T-helper 1 cell treated with Interleukin-12 subunit alpha and Interleukin-12 subunit beta and Interleukin-4 antibody, amounts not matched to agents 30 μg/mL and 1 μg/mL, for 36 hours (primary cell): ENCODE results near the gene MAFG.
"Not testable (repeated sequence)": the region's sequence is repeated elsewhere in the genome, so short reads cannot be mapped to it uniquely, and the experiment has no call there.

Experiments used
- H3K27ac Mint-ChIP-seq: one replicate; pipeline ENCODE4 v1.8.0; 2021; ENCODE audit warnings: mild to moderate bottlenecking, mixed read lengths
- H3K27me3 Mint-ChIP-seq: one replicate; pipeline ENCODE4 v1.8.0; 2021; ENCODE audit warnings: low read depth, mixed read lengths
- H3K36me3 Mint-ChIP-seq: one replicate; pipeline ENCODE4 v1.8.0; 2021; ENCODE audit warnings: low read depth, mixed read lengths
- H3K4me1 Mint-ChIP-seq: one replicate; pipeline ENCODE4 v1.8.0; 2021; ENCODE audit warnings: low read depth, mixed read lengths
- H3K4me3 Mint-ChIP-seq: one replicate; pipeline ENCODE4 v1.8.0; 2021; ENCODE audit warnings: mild to moderate bottlenecking, moderate library complexity, mixed read lengths
- H3K9me3 Mint-ChIP-seq: one replicate; pipeline ENCODE4 v1.8.0; 2021; ENCODE audit warnings: mixed read lengths

MAFG gene

DNA sequence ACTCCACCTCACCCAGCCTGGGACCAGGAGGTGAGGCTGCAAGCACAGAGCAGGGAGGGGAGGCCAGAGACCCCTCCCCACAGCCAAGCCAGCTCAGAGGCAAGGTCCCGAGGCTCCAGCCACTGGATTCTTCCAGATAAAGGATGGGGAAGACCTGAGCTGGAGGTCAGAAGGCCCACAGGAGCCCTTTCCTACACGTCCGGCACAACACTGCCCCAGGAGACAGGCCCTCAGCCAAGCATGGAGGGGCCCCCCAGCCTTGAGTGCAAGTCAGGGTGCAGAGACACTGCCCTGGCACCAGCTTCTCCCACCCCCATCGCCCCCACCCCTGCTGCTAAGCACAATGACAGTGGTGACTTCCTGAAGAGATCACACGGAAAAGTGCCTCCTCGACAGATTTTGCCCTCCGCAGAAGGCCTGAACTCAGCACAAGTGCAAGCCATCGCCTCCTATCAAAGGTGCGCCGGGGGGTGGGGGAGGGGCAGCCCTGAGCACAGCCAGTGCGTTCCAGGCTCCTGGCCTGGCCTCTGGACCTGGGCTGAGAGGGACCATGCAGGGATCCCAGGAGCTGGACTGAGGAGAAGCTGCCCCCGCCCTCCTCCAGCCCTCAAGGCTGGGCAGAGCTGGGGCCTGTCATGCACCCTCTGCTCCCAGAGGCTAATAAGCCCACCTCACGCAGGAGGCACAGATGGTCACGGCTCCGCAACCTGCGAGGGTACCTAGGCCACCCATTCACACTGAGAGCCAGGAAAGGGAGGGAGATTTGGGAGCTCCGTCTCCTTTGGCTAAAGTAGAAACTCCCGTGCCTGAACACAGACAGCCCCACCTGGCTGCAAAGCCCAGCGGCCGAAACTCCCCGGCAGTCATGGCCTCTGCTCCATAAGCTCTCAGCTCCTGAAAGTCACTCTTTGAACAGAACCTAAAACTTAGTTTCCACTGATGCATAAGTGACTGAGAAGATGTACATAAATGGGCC lies 2.7 kb downstream of the MAFG start:
- Mint-ChIP-seq H3K9me3 (no peaks in the 10 kb centered on the region), H3K36me3 (no peaks in the 10 kb centered on the region), H3K27me3 (no peaks in the 10 kb centered on the region), H3K4me3 (peak overlapping the region; percentile 67), H3K27ac (peak overlapping the region; percentile 9), H3K4me1 (peaks cover 20% of the 10 kb centered on the region)

GRCh38 chr17:81923302-81924260 lies 4.0 kb downstream of the MAFG start:
- Mint-ChIP-seq H3K36me3 (no peaks in the 10 kb centered on the region), H3K27ac (peak overlapping the region; percentile 62), H3K4me3 (no peak overlapping the region), H3K27me3 (no peaks in the 10 kb centered on the region), H3K4me1 (peaks cover 20% of the 10 kb centered on the region), H3K9me3 (no peaks in the 10 kb centered on the region)

- Mint-ChIP-seq H3K9me3 (no peaks in the 10 kb centered on the region), H3K36me3 (no peaks in the 10 kb centered on the region), H3K27me3 (no peaks in the 10 kb centered on the region), H3K27ac (no peak overlapping the region), H3K4me1 (peaks cover 22% of the 10 kb centered on the region), H3K4me3 (no peak overlapping the region)
Measured at GRCh38 chr17:81922566-81923301, 4.8 kb downstream of the MAFG start.

- no peaks in the 10 kb centered on the region for H3K9me3 Mint-ChIP-seq
- H3K4me3 Mint-ChIP-seq, result no peak overlapping the region
- no peak overlapping the region for H3K27ac Mint-ChIP-seq
- peaks cover 25% of the 10 kb centered on the region for H3K4me1 Mint-ChIP-seq
- H3K36me3 Mint-ChIP-seq, result peaks cover 3% of the 10 kb centered on the region
- H3K27me3 Mint-ChIP-seq, result no peaks in the 10 kb centered on the region
Measured at GRCh38 chr17:81921996-81922565, 5.5 kb downstream of the MAFG start.

DNA sequence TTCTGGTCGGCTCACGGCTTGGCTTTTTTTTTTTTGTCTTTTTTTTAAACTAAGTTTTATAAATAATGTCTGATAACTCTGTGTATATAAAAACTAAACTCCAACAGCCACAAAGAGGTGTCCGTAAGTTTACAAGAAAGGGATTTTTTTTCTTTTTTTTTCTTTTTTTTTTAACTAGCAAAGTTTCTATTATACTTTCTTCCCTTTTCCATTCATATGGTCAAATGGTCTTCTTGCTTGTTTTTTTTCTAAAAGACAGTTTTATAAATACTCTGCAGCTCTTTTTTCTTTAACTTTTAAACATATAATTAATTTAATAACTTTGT lies 6.0 kb downstream of the MAFG start:
- no peak overlapping the region for H3K4me3 Mint-ChIP-seq
- peaks cover 7% of the 10 kb centered on the region for H3K36me3 Mint-ChIP-seq
- peaks cover 29% of the 10 kb centered on the region for H3K4me1 Mint-ChIP-seq
- H3K27me3 Mint-ChIP-seq, result no peaks in the 10 kb centered on the region
- H3K27ac Mint-ChIP-seq, result no peak overlapping the region
- no peaks in the 10 kb centered on the region for H3K9me3 Mint-ChIP-seq

DNA sequence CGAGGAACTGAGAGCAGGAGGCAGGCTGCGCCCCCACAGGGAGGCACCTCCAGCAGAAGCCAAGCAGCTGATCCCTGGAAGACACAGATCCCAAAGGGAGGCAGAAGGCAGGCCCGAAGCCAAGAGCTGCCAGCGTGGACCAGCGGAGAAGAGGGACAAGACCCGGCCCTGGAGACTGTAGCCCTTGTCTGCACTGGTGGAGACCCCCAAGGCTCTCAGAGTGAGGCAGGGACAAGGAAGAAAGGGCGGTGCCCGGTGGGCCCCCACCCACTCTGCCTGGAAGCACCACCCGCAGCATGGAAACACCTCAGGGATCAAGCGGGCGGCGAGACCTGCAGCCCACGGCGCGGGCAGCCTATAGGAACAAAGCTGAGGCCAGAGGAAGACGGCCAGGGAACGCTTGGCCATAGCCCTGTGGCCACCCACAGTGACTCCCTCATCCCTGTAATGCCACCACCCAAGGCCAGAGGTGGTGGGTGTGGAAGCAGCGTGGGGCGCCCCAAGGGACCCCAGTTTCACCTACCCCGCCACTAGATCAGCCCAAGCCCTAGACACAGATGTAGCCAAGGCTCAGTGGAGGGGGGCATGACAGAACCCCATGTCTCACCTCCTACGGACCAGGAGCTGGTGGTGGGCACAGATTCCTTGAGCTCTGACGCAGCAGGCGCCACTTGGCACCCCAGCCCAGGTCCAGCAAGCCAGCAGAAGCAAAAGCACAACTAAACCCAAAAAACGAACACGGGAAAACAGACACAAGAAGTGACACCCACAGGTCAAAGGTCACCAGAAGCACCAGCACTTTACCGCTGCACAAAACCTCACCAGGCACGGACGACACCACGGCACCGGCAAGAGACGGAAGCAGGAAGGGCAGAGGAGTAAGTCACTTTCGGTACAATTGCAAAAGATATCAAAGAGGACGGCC lies 6.7 kb downstream of the MAFG start:
- peak overlapping the region; percentile 16 for H3K27ac Mint-ChIP-seq

DNA sequence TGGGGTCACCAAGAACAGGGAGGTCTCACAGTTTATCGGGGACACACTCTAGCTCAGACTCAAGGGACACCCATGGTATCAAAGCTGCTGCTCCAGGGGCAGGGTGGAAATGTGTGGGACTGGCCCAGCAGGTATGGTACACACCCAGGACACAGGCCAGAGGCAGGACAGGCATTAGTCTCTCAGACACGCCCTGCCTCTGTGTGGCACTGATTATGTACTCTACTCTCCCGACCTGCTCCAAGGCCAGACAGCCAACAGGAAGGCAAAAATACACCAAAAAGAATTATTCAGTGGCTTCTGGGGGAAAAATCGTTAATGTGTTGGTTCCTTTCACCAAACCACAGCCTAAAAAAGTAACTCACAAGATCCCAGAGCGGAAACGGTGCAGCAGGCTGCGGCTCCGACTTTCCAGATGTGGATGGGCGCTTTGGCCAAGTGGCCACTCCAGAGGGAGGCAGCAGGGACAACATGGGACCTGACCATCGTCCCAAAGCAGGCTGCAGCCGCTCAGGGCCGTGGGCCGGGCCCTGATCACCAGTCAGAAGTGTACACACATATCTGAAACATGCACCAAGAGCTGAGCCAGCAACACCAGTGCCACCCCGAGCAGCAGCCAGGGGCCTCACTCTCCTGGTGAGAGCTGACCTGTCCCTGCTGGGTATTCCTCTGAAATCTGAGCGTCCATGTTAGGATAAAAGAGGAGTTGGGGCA lies 8.5 kb downstream of the MAFG start:
- Mint-ChIP-seq H3K4me3 (no peak overlapping the region), H3K9me3 (no peaks in the 10 kb centered on the region), H3K27me3 (no peaks in the 10 kb centered on the region), H3K36me3 (peaks cover 13% of the 10 kb centered on the region), H3K27ac (peak overlapping the region; percentile 86), H3K4me1 (peaks cover 19% of the 10 kb centered on the region)

More for the DNA sequence above, 6.7 kb downstream of the MAFG start:
- Mint-ChIP-seq H3K36me3 (peaks cover 9% of the 10 kb centered on the region), H3K4me3 (no peak overlapping the region), H3K9me3 (no peaks in the 10 kb centered on the region), H3K4me1 (peaks cover 24% of the 10 kb centered on the region), H3K27me3 (no peaks in the 10 kb centered on the region)

DNA sequence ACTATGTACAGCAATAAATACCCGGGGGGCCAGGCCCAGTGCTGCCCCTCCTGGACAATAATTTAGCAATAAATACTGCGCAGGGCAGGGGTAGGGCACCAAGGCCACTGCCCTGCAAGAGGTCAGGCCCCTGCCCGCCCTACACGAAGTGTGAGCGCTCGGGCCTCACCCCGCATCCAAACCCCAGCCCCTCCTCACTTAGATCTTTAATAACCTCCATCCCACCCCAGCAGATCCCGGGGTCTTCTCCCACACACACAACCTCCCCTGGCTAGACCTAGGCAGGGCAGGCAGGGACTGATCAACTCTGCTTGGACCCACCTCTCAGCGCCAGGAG lies 9.2 kb downstream of the MAFG start:
- H3K9me3 Mint-ChIP-seq, H3K27me3 Mint-ChIP-seq: not testable (repeated sequence)
- Mint-ChIP-seq H3K27ac (peak overlapping the region; percentile 86), H3K4me1 (peaks cover 18% of the 10 kb centered on the region), H3K36me3 (peaks cover 16% of the 10 kb centered on the region), H3K4me3 (peak overlapping the region; percentile 92)

DNA sequence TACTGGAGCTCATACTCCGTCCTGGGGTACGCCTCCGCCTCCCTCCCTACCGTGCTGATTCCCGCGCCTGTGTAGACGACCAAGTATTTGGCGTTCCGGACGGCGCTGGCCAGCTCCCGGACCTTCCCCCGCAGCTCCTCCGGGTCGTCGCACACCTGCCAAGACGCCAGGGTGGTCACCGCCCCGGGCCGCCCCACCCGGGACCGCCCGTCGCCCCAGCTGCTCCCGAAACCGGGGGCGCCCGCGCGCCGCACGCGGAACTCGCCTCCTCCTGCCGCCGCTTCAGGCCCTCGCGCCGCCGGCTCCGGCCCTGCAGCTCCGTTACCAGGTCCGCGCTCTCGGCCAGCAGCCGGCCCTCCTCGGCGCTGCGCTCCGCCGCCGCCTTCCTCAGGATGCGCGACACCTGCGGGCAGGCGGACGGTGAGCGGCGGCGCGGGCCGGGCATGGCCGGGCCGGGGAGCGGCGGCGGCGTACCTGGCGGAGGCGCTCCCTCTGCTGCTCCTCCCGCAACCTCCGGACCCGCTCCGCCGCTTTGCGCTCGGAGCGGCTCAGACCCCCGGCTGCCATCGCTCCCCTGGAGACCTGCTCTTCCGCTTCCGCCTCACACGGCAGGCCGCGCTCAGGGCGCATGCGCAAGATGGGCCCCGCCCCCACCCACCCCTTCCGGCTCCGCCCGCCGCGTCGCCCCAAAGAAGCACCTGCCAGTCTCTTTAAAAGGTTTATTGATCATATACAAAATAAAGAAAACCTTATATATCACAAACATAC lies 9.8 kb downstream of the MAFG start, which contains the start of gene SIRT7:
Gene SIRT7 (minus strand): TSS at position 612 of the 768 bp plus-strand sequence. CDS start 45 bp downstream, at position 567.
- peaks cover 21% of the 10 kb centered on the region for H3K36me3 Mint-ChIP-seq
- H3K4me1 Mint-ChIP-seq, result peaks cover 22% of the 10 kb centered on the region
- peak within 1 kb of the TSS; percentile 86 for H3K27ac Mint-ChIP-seq
- no peaks in the 10 kb centered on the region for H3K9me3 Mint-ChIP-seq
- no peaks in the 10 kb centered on the region for H3K27me3 Mint-ChIP-seq
- H3K4me3 Mint-ChIP-seq, result peak within 1 kb of the TSS; percentile 92

- Mint-ChIP-seq H3K27me3 (no peaks in the 10 kb centered on the region), H3K4me3 (peak overlapping the region; percentile 89), H3K27ac (peak overlapping the region; percentile 56), H3K4me1 (peaks cover 26% of the 10 kb centered on the region), H3K36me3 (peaks cover 23% of the 10 kb centered on the region), H3K9me3 (no peaks in the 10 kb centered on the region)
Measured at GRCh38 chr17:81916234-81917001, 11.1 kb downstream of the MAFG start.

DNA sequence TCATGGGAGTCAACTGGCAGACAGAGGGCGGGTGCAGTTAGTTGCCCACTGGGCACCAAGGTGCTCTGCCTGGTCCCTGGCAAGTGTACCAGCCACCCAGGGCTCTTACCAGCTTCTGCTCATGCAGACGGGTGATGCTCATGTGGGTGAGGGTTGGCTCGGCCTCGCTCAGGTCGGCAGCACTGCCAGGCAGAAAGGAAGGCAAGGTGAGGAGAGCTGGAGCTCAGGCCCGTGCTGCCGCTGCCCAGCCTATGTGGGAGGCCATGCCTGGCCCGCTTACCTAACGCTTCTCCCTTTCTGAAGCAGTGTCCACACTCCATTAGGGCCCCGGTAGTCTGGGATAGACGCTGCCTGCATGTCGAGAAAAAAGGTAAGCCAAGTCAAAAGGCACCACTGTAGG lies 12.2 kb downstream of the MAFG start:
- Mint-ChIP-seq H3K27ac (no peak overlapping the region), H3K27me3 (no peaks in the 10 kb centered on the region), H3K4me1 (peaks cover 22% of the 10 kb centered on the region), H3K9me3 (no peaks in the 10 kb centered on the region), H3K4me3 (no peak overlapping the region), H3K36me3 (peaks cover 23% of the 10 kb centered on the region)
